Lower leg skin (tissue), 3 donors: ENCODE data around the gene RASSF3.

Source experiments
- POLR2A ChIP-seq, 2 donors: fragments of 450-650 bp; IDR thresholded peaks; one replicate each; pipeline ENCODE4 v1.6.1; 2016 to 2017; ENCODE audit warnings: antibody characterized with exemption in 2 of 2, mild to moderate bottlenecking in 1 of 2, moderate library complexity in 1 of 2
- TF ChIP-seq, protein P1 (sequence below), 3 donors: fragments of 450-650 bp; IDR thresholded peaks; one replicate each; pipeline ENCODE4 v1.5.1; 2016; ENCODE audit warnings: antibody characterized with exemption in 3 of 3, mild to moderate bottlenecking in 3 of 3, moderate library complexity in 2 of 3

DNA sequence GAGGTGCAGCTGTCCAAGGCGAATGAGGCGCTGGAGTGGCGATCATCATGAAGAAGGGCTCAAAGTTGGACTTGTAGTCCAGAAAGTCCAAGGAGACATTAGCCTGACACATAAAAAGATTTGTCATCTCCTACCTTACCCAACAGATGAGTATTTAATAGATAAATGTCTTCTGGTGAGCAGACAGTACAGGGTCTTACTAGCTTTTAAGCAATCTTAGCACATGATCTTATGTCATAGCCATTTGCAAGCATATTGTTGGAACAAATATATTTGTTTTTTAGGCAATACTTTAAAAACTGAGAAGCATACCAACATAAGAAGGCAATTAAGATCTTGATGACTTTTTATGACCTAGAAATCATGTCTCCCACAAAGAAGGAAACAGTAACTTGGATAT, 132.9 kb downstream of the RASSF3 start:
- TF ChIP-seq, protein P1, sequence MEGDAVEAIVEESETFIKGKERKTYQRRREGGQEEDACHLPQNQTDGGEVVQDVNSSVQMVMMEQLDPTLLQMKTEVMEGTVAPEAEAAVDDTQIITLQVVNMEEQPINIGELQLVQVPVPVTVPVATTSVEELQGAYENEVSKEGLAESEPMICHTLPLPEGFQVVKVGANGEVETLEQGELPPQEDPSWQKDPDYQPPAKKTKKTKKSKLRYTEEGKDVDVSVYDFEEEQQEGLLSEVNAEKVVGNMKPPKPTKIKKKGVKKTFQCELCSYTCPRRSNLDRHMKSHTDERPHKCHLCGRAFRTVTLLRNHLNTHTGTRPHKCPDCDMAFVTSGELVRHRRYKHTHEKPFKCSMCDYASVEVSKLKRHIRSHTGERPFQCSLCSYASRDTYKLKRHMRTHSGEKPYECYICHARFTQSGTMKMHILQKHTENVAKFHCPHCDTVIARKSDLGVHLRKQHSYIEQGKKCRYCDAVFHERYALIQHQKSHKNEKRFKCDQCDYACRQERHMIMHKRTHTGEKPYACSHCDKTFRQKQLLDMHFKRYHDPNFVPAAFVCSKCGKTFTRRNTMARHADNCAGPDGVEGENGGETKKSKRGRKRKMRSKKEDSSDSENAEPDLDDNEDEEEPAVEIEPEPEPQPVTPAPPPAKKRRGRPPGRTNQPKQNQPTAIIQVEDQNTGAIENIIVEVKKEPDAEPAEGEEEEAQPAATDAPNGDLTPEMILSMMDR (IDR thresholded peaks at IDR 0.05) = no peak
- TF ChIP-seq POLR2A (IDR thresholded peaks at IDR 0.05) = no peak
